Measurements from ENCODE around the gene CORIN. TPM values are rescaled to one million over a fixed set of nuclear protein-coding genes. Genes with fewer than 3 reads are reported as not detected.

The CORIN gene
- total and polyA plus RNA-seq, 10 of the 15 experiments (the other 5 are each of a cell fraction or from before 2014, with no cell fraction given), result 0.02 to 0.45 (median 0.09) TPM; not detected in 3

- Histone ChIP-seq H3K79me2 (ENCODE audit: control insufficient read depth, insufficient read depth, low read length) (no peaks in the 10 kb centered on the region), H4K20me1 (ENCODE audit: control insufficient read depth, insufficient read depth) (no peaks in the 10 kb centered on the region), H3K4me1 (ENCODE audit: control insufficient read depth, insufficient read depth, low read length) (peaks cover 4% of the 10 kb centered on the region; the same call in 1 of the 2 replicates), H3K4me3 (no peak overlapping the region), H3K4me2 (ENCODE audit: control insufficient read depth, insufficient read depth) (no peak overlapping the region), H3K27me3 (replicated peaks in 1 of 2; ENCODE audit: control insufficient read depth in 2 of 2, insufficient read depth in 2 of 2, low read length in 1 of 2) (no peaks in the 10 kb centered on the region), H3K9ac (ENCODE audit: control insufficient read depth, insufficient read depth, low read length) (no peak overlapping the region), H2AFZ (ENCODE audit: control insufficient read depth, low read depth, low read length) (no peak overlapping the region), H3K9me3 (replicated peaks; ENCODE audit: control insufficient read depth, insufficient read depth, low read length) (no peaks in the 10 kb centered on the region), H3K36me3 (ENCODE audit: control insufficient read depth in 2 of 2, insufficient read depth in 2 of 2, low read length in 1 of 2) (no peaks in the 10 kb centered on the region), H3K27ac (ENCODE audit: control insufficient read depth, insufficient read depth) (no peak overlapping the region)
- ChIA-PET POLR2A (no interaction called here), RAD21 (ENCODE audit: unreplicated experiment) (no interaction called here), SMC1A (ENCODE audit: uncharacterized antibody, unreplicated experiment) (interaction anchor here (1.2 kb wide), 1 partner anchor 46 kb away, joined by 3 read pairs; no protein-coding TSS in a partner anchor), CTCF (interaction anchor here (0.6 kb wide), 1 partner anchor 11 kb away, joined by 4 read pairs; no protein-coding TSS in a partner anchor)
- no TSS peak for BruUV-seq (replicated peaks)
- intact Hi-C loops (cut with micrococcal nuclease; ENCODE audit: unreplicated experiment), result loop anchor here (5.0 kb wide), 1 partner anchor 42 kb away; no protein-coding TSS in a partner anchor
- ATAC-seq (no peak), DNase-seq (ENCODE audit: low read depth, low spot score) (no peak), FAIRE-seq (no peak)
- 58% methylated on average over 8 of the region's 8 CpGs for WGBS (ENCODE audit: insufficient coverage, insufficient replicate concordance, low lambda C conversion rate, missing lambda C conversion rate)
- in situ Hi-C loops (cut with MboI), result no loop called here
- TF ChIP-seq BCLAF1 (IDR thresholded peaks at IDR 0.05) (no peak), BRCA1 (IDR thresholded peaks at IDR 0.05; ENCODE audit: low read depth, low read length) (no peak), HDGF (IDR thresholded peaks at IDR 0.05) (no peak), SMAD1 (IDR thresholded peaks at IDR 0.05; ENCODE audit: low read depth, partially characterized antibody) (no peak), CEBPZ (IDR thresholded peaks at IDR 0.05; ENCODE audit: low read depth, low read length) (no peak), HCFC1 (IDR thresholded peaks at IDR 0.05; ENCODE audit: low read length) (no peak), USF1 (IDR thresholded peaks at IDR 0.05; ENCODE audit: borderline replicate concordance, extremely low read length, insufficient read depth, low read depth, low read length) (no peak), ZNF384 (IDR thresholded peaks at IDR 0.05; ENCODE audit: borderline replicate concordance, low read depth, low read length) (no peak)
- TF ChIP-seq, protein P1, sequence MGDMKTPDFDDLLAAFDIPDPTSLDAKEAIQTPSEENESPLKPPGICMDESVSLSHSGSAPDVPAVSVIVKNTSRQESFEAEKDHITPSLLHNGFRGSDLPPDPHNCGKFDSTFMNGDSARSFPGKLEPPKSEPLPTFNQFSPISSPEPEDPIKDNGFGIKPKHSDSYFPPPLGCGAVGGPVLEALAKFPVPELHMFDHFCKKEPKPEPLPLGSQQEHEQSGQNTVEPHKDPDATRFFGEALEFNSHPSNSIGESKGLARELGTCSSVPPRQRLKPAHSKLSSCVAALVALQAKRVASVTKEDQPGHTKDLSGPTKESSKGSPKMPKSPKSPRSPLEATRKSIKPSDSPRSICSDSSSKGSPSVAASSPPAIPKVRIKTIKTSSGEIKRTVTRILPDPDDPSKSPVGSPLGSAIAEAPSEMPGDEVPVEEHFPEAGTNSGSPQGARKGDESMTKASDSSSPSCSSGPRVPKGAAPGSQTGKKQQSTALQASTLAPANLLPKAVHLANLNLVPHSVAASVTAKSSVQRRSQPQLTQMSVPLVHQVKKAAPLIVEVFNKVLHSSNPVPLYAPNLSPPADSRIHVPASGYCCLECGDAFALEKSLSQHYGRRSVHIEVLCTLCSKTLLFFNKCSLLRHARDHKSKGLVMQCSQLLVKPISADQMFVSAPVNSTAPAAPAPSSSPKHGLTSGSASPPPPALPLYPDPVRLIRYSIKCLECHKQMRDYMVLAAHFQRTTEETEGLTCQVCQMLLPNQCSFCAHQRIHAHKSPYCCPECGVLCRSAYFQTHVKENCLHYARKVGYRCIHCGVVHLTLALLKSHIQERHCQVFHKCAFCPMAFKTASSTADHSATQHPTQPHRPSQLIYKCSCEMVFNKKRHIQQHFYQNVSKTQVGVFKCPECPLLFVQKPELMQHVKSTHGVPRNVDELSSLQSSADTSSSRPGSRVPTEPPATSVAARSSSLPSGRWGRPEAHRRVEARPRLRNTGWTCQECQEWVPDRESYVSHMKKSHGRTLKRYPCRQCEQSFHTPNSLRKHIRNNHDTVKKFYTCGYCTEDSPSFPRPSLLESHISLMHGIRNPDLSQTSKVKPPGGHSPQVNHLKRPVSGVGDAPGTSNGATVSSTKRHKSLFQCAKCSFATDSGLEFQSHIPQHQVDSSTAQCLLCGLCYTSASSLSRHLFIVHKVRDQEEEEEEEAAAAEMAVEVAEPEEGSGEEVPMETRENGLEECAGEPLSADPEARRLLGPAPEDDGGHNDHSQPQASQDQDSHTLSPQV (IDR thresholded peaks at IDR 0.05), result no peak
Measured at GRCh38 chr4:47790105-47790504, 47.8 kb downstream of the CORIN start.

Data from GM12878 (cell line).